Thymus (tissue), 11 donors: ENCODE data around the gene PAPPA2. TPM values are rescaled to one million over a fixed set of nuclear protein-coding genes. Genes with fewer than 3 reads are reported as not detected.

ENCODE experiments used
- DNase-seq, 9 donors: peaks; one replicate each; pipeline ENCODE4 v3.0.0-alpha.2; 2013; ENCODE audit warnings: low spot score in 9 of 9, low read depth in 6 of 9, missing footprints in 1 of 9
- H3K27ac ChIP-seq, 2 donors: one replicate each; pipeline ENCODE4 v1.5.1; 2013; ENCODE audit warnings: control low read depth in 1 of 2, low read depth in 1 of 2, low read length in 1 of 2, mild to moderate bottlenecking in 1 of 2, moderate library complexity in 1 of 2
- H3K27me3 ChIP-seq, 2 donors: one replicate each; pipeline ENCODE4 v1.5.1; 2013; ENCODE audit warnings: low read length in 1 of 2; ENCODE audit not compliant: control insufficient read depth in 2 of 2, insufficient read depth in 1 of 2
- H3K36me3 ChIP-seq, 2 donors: one replicate each; pipeline ENCODE4 v1.5.1; 2013; ENCODE audit warnings: low read length in 1 of 2, mild to moderate bottlenecking in 1 of 2, moderate library complexity in 1 of 2; ENCODE audit not compliant: control insufficient read depth in 2 of 2, insufficient read depth in 2 of 2
- H3K4me1 ChIP-seq, 2 donors: one replicate each; pipeline ENCODE4 v1.5.1; 2013; ENCODE audit warnings: low read length in 2 of 2; ENCODE audit not compliant: control insufficient read depth in 2 of 2, insufficient read depth in 2 of 2
- H3K4me3 ChIP-seq, 2 donors: one replicate each; pipeline ENCODE4 v1.5.1; 2013; ENCODE audit warnings: low read length in 2 of 2, control low read depth in 1 of 2, mild to moderate bottlenecking in 1 of 2
- H3K9me3 ChIP-seq, 2 donors: one replicate each; pipeline ENCODE4 v1.5.1; 2013; ENCODE audit warnings: low read length in 1 of 2, mild to moderate bottlenecking in 1 of 2; ENCODE audit not compliant: control insufficient read depth in 2 of 2, insufficient read depth in 1 of 2
- WGBS: extraction: QIAGEN DNeasy Blood & Tissue Kit; methylation state at CpG from one replicate; pipeline ENCODE4 v1.1.7; 2013; 5-methylcytosine and 5-hydroxymethylcytosine counted together
- polyA plus RNA-seq: library from polyadenylated mRNA; stranded (reverse); fragments of 200-250 nt; gene quantifications from one replicate; pipeline ENCODE4 v1.2.3, GENCODE V29; 2013
- total RNA-seq: library from RNA; stranded (reverse); fragments of 120-200 nt; gene quantifications from one replicate; pipeline ENCODE4 v1.2.4, GENCODE V29; 2013
- donor health status: healthy.

The PAPPA2 gene
- total and polyA plus RNA-seq, 2 donors: 0.02 to 0.28 TPM

GRCh38 chr1:176480750-176481149 lies 17.8 kb downstream of the PAPPA2 start:
- no peak for DNase-seq
- WGBS: 88% methylated on average over 9 of the region's 9 CpGs
- Histone ChIP-seq H3K36me3 (no peaks in the 10 kb centered on the region), H3K9me3 (no peaks in the 10 kb centered on the region), H3K27ac (no peak overlapping the region), H3K4me1 (no peaks in the 10 kb centered on the region), H3K27me3 (no peaks in the 10 kb centered on the region), H3K4me3 (no peak overlapping the region)

DNA sequence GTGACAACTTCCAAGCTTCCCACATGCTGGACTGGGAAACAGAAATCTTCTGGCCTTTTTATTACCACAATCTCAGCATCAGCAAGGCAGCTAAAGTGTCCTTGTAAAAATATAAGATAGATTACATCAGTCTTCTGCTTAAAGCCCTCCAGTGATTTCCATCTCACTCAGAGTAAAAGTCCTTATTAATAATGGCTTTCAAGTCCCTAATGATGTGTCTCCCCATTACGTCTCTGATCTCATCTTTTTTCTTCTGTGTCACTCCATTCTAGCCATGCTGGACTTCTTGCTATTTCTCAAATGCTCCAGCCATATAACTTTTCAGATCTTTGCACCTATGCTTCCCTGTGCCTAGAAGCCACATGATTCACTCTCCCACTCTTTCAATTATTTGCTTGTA lies 22.1 kb downstream of the PAPPA2 start:
- Histone ChIP-seq H3K4me1 (no peaks in the 10 kb centered on the region), H3K4me3 (no peak overlapping the region), H3K36me3 (no peaks in the 10 kb centered on the region), H3K27ac (no peak overlapping the region), H3K27me3 (no peaks in the 10 kb centered on the region), H3K9me3 (no peaks in the 10 kb centered on the region)
- WGBS: 93% methylated on average over 1 of the region's 1 CpG
- no peak for DNase-seq

DNA sequence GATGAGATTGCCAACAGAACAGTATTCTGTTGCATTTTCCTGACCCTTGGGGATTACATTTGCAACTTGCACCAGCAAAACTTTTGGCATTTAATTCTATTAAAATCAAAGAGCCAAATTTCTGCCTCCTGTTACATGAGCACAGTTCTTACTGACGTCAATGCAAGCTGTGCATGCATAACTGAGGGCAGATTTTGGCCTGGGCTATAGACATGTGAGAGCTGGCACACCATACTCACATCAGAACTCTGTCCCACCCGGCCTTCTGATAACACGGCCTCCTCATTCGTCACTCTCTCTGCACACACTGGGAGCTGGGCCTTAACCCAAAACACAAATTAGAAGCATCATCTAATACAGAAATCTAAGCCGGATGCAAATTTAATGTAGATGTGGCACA lies 31.5 kb downstream of the PAPPA2 start:
- Histone ChIP-seq H3K4me1 (no peaks in the 10 kb centered on the region), H3K36me3 (no peaks in the 10 kb centered on the region), H3K27me3 (no peaks in the 10 kb centered on the region), H3K27ac (no peak overlapping the region), H3K9me3 (no peaks in the 10 kb centered on the region), H3K4me3 (no peak overlapping the region)
- WGBS: 92% methylated on average over 5 of the region's 5 CpGs
- DNase-seq: no peak

DNA sequence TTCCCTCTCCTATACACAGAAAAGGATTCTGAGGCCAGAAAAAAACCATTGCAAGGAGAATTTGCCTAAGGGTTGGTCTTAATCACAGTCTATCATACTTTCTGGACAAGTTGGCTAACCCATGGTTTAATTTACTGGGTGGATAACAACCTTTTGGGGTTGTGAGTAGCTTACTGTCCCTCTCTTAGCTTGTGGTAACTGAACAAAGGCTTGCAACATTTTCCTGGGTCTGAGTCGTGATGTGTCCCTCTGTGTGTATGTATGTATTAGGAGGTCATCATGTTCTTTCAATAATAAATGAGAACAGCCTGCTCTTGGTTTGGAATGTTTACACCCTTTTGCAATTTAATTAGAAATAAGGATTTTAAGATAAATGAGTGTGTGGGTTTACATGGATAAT lies 36.7 kb downstream of the PAPPA2 start:
- WGBS: 75% methylated on average over 1 of the region's 1 CpG
- no peak overlapping the region for H3K4me3 ChIP-seq

DNA sequence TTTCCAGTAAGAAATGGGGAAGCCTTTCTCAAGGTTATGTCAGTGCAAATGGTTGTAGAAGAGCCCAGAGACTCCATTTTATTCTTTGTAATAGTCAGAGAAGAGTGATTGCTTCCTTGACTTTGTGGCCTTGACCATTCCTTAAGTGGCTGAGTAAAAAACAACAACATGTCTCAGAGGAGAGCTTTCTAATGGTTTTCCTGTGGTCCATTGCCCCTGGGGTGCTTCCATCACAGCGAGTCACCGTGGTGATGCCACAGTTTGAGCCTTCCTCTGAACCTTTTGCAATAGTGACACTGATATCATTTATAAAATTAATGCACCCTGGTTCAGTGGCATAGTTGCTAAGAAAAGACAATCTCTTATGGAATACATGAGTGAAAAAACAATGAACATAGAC lies 38.6 kb downstream of the PAPPA2 start:
- WGBS: 58% methylated on average over 2 of the region's 2 CpGs
- Histone ChIP-seq H3K9me3 (no peaks in the 10 kb centered on the region), H3K4me1 (no peaks in the 10 kb centered on the region), H3K4me3 (no peak overlapping the region), H3K27ac (no peak overlapping the region), H3K36me3 (no peaks in the 10 kb centered on the region), H3K27me3 (no peaks in the 10 kb centered on the region)
- DNase-seq: no peak

More for the DNA sequence above, 36.7 kb downstream of the PAPPA2 start:
- Histone ChIP-seq H3K4me1 (no peaks in the 10 kb centered on the region), H3K27me3 (no peaks in the 10 kb centered on the region), H3K36me3 (no peaks in the 10 kb centered on the region), H3K27ac (no peak overlapping the region), H3K9me3 (no peaks in the 10 kb centered on the region)
- no peak for DNase-seq

- Histone ChIP-seq H3K4me1 (no peaks in the 10 kb centered on the region), H3K27ac (no peak overlapping the region), H3K9me3 (no peaks in the 10 kb centered on the region), H3K27me3 (no peaks in the 10 kb centered on the region), H3K36me3 (no peaks in the 10 kb centered on the region), H3K4me3 (no peak overlapping the region)
- WGBS: 71% methylated on average over 5 of the region's 5 CpGs
- no peak for DNase-seq
Measured at GRCh38 chr1:176504848-176505553, 42.0 kb downstream of the PAPPA2 start.

DNA sequence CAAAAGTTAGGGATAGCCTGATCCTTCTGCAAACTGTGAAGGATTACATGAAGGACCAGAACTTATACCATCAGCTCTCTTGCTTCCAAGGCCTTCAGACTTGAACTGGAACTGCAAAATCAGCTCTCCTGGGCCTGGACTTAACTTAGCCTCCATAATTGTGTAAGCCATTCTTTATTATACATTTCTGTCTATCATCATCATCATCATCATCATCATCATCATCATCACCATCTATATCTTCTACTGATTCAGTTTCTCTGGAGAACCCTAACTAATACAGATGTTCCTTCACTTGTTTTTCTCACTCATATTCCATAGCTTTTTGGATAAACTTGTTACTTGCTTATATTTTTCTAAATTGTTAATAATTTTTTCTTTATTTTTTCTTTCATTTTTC lies 50.0 kb downstream of the PAPPA2 start:
- H3K36me3 ChIP-seq: no peaks in the 10 kb centered on the region
- no peaks in the 10 kb centered on the region for H3K9me3 ChIP-seq
- no peak for DNase-seq
- no peaks in the 10 kb centered on the region for H3K4me1 ChIP-seq
- H3K27me3 ChIP-seq: no peaks in the 10 kb centered on the region
- no peak overlapping the region for H3K4me3 ChIP-seq
- no peak overlapping the region for H3K27ac ChIP-seq

DNA sequence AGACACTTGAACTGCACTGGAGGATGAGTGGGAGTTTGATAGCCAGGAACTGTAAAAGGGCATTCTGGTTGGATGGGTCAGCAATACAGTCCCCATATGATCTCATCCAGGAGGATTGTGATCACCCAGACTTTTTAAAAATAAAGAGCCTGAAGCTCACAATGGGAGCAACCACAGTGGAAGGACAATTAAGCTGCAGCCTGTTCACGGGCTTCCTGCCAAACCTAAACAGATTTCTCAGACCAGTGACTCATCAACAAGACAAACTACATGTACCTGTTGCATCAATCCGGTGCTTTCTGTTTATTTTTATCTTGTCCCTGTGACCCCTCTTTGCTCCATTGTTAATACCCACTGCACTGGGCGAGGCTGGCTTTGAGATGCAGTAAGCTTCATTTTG lies 52.3 kb downstream of the PAPPA2 start:
- Histone ChIP-seq H3K4me1 (no peaks in the 10 kb centered on the region), H3K4me3 (no peak overlapping the region), H3K27me3 (no peaks in the 10 kb centered on the region), H3K36me3 (no peaks in the 10 kb centered on the region), H3K9me3 (no peaks in the 10 kb centered on the region), H3K27ac (no peak overlapping the region)
- no peak for DNase-seq
- 79% methylated on average over 3 of the region's 3 CpGs for WGBS

GRCh38 chr1:176517484-176517883 lies 54.5 kb downstream of the PAPPA2 start:
- no peak overlapping the region for H3K27ac ChIP-seq
- no peaks in the 10 kb centered on the region for H3K27me3 ChIP-seq
- H3K9me3 ChIP-seq: no peaks in the 10 kb centered on the region
- H3K4me3 ChIP-seq: no peak overlapping the region
- WGBS: 87% methylated on average over 4 of the region's 4 CpGs
- no peaks in the 10 kb centered on the region for H3K4me1 ChIP-seq
- H3K36me3 ChIP-seq: no peaks in the 10 kb centered on the region
- no peak for DNase-seq
